Measurements from ENCODE around the gene RBM15.

RBM15 gene

GRCh38 chr1:110343249-110343648, 4.1 kb downstream of the RBM15 start:
- no peak for DNase-seq (ENCODE audit: extremely low read depth, low read depth)
- TF ChIP-seq CTCF (IDR thresholded peaks at IDR 0.05; ENCODE audit: low read depth, low read length) = no peak

- DNase-seq (ENCODE audit: extremely low read depth, low read depth) = no peak
- TF ChIP-seq CTCF (IDR thresholded peaks at IDR 0.05; ENCODE audit: low read depth, low read length) = no peak
Observed at GRCh38 chr1:110344152-110344551, 5.0 kb downstream of the RBM15 start.

- DNase-seq (ENCODE audit: extremely low read depth, low read depth) = no peak
- TF ChIP-seq CTCF (IDR thresholded peaks at IDR 0.05; ENCODE audit: low read depth, low read length) = no peak
Observed at GRCh38 chr1:110345480-110345879, 6.3 kb downstream of the RBM15 start.

- no peak for TF ChIP-seq CTCF (IDR thresholded peaks at IDR 0.05; ENCODE audit: low read depth, low read length)
- no peak for DNase-seq (ENCODE audit: extremely low read depth, low read depth)
Observed at GRCh38 chr1:110346690-110347089, 7.5 kb downstream of the RBM15 start.

GRCh38 chr1:110347182-110347893, 8.2 kb downstream of the RBM15 start:
- no peak for DNase-seq (ENCODE audit: extremely low read depth, low read depth)
- no peak for TF ChIP-seq CTCF (IDR thresholded peaks at IDR 0.05; ENCODE audit: low read depth, low read length)

- DNase-seq (ENCODE audit: extremely low read depth, low read depth) = no peak
- TF ChIP-seq CTCF (IDR thresholded peaks at IDR 0.05; ENCODE audit: low read depth, low read length) = no peak
Observed at GRCh38 chr1:110348050-110348449, 8.9 kb downstream of the RBM15 start.

- DNase-seq (ENCODE audit: extremely low read depth, low read depth) = no peak
- no peak for TF ChIP-seq CTCF (IDR thresholded peaks at IDR 0.05; ENCODE audit: low read depth, low read length)
Observed at GRCh38 chr1:110348771-110349170, 9.6 kb downstream of the RBM15 start.
